Cerebellar nuclear complex (tissue), 1 donor: ENCODE data around the gene CDKN2A.

ENCODE experiments used
- DNase-seq, 2 experiments: peaks; one replicate each; lab custom pipeline; 2025; lab: John Stamatoyannopoulos, UW

The CDKN2A gene

DNA sequence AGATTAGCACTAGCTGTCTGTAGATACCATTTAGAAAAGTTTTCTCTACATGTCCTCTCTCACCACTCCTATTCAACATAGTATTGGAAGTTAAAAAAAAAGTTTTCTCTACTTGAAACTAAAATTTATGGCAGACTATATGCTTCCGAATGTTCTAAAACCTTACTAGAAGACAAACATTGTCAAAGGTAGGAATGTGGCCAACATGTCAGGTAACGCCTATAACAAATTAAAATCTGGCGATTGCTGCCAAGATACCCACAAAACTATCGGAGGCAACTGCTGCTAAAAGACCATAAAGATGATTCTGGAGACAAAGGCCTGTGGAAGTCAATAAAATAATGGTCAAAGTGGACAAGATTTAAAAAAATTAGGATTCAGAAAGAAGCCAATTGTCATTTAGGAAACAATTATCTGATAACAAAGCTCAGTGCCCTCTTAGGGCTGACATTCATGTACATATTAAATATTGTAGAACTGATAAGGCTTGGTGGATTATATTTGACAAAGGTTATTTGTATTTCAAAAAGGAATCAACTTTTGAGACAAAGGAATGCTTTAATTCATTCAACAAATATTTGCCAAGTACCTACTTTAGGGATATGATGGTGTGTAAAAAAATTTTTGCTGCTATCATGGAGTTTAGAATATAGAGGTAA is 52.7 kb downstream of the CDKN2A start:
- DNase-seq: no peak

- DNase-seq: no peak
Measured at GRCh38 chr9:21936161-21936560, 58.0 kb downstream of the CDKN2A start.

GRCh38 chr9:21935631-21936030 is 58.6 kb downstream of the CDKN2A start:
- DNase-seq: no peak

- DNase-seq: no peak
Measured at GRCh38 chr9:21933865-21934264, 60.3 kb downstream of the CDKN2A start.

DNA sequence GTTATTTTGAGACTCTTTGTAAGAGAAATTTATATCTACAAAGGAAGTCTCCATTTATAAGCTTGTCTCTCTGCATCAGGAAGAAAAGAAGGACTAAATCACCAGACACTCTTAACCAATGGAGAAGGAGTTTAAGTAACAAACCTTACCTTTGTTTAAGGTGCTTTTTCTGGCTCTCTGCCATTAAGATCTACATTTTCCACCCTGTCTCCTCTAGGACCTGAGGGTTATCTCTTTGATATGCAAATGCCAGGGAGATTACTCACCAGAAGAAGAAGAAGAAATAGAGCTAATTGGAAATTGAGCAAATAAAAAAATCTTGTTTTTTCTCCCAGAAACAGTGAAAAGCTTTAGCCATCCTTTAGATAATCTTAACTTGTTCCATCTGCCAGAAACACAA is 60.9 kb downstream of the CDKN2A start:
- DNase-seq: no peak

GRCh38 chr9:21931428-21931827 is 62.8 kb downstream of the CDKN2A start:
- DNase-seq: no peak

GRCh38 chr9:21927752-21928151 is 66.4 kb downstream of the CDKN2A start:
- DNase-seq: no peak

GRCh38 chr9:21923694-21924093 is 70.5 kb downstream of the CDKN2A start:
- DNase-seq: no peak

DNA sequence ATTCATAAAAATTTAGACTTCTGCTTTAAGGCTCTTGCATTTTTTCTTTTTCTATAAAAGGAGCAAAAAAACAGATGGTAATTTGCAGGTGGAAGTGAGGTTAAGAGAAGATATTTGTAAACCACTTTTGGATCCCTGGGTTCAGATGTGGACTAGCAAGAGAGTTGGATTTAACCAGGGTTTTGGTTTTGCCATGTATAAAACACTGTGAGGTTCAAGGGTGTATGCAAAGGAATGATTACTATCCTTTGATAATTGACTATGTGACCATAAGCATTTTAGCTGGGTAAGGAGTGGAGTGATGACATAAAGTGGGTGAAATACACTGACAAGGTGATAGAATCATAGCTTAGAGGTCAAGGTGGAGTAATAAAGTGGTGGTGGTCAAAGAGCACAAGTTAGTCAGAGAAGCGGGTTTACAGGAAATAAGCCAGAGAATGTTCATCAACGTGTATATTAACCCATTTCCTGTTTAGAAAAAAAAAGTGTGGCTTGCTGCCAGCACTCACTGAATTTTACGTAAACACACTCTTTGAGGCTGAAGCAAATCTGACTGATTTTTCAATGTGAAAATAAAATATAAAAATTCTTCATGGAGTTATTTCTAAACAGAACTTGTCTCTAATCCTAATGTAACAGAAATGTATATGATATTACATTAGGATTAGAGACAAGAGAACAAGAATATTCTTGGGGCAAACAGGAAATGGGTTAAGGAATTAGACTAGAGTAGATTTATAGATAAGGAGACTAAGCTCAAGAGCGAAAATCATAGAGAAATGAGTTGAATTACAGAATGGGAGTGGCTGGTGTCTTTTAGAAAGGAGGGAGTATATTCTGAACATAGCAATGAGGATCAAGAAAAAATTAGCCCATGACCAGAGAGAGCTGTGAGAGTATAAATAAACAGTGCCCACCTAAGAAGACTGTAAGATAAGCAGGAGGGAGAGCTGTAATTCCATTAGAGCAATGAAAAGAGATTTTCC is 74.5 kb downstream of the CDKN2A start:
- DNase-seq: no peak
